H9 (cell line): ENCODE results near the gene ARL2BP. TPM values are rescaled to one million over a fixed set of nuclear protein-coding genes. Genes with fewer than 3 reads are reported as not detected.

ENCODE experiments used
- DNase-seq: peaks from one replicate; pipeline ENCODE4 v3.0.0-alpha.2; 2017
- H2AFZ ChIP-seq: one replicate; pipeline ENCODE4 v1.6.1; 2013; ENCODE audit warnings: mild to moderate bottlenecking, low read length, control low read depth, moderate library complexity
- H2AK5ac ChIP-seq: 2 replicates; pipeline ENCODE4 v1.6.1; 2013; ENCODE audit warnings: low read length, control low read depth, mixed read lengths; ENCODE audit not compliant: insufficient read length
- H2BK120ac ChIP-seq: one replicate; pipeline ENCODE4 v1.6.1; 2013; ENCODE audit warnings: low read depth, mild to moderate bottlenecking, low read length, control low read depth, inconsistent platforms; ENCODE audit not compliant: poor library complexity, severe bottlenecking
- H2BK12ac ChIP-seq: 2 replicates; pipeline ENCODE4 v1.6.1; 2013; ENCODE audit warnings: low read length, control low read depth, mixed read lengths, low read depth; ENCODE audit not compliant: insufficient read length
- H2BK15ac ChIP-seq: 2 replicates; pipeline ENCODE4 v1.6.1; 2013; ENCODE audit warnings: low read depth, low read length, control low read depth
- H2BK20ac ChIP-seq: one replicate; pipeline ENCODE4 v1.6.1; 2013; ENCODE audit warnings: low read depth, mild to moderate bottlenecking, low read length, control low read depth, inconsistent platforms; ENCODE audit not compliant: poor library complexity, severe bottlenecking
- H2BK5ac ChIP-seq: 2 replicates; pipeline ENCODE4 v1.6.1; 2013; ENCODE audit warnings: low read length, control low read depth, mixed read lengths; ENCODE audit not compliant: insufficient read length
- H3K14ac ChIP-seq: 2 replicates; pipeline ENCODE4 v1.6.1; 2013; ENCODE audit warnings: low read length, control low read depth; ENCODE audit not compliant: insufficient read depth
- H3K18ac ChIP-seq: 2 replicates; pipeline ENCODE4 v1.6.1; 2013; ENCODE audit warnings: low read depth, mild to moderate bottlenecking, mixed read lengths, low read length, control low read depth; ENCODE audit not compliant: insufficient read length
- H3K23ac ChIP-seq: 2 replicates; pipeline ENCODE4 v1.6.1; 2013; ENCODE audit warnings: low read length, control low read depth, mixed read lengths, low read depth; ENCODE audit not compliant: insufficient read length
- H3K23me2 ChIP-seq: 2 replicates; pipeline ENCODE4 v1.6.1; 2013; ENCODE audit warnings: low read depth, mild to moderate bottlenecking, mixed read lengths, low read length, control low read depth; ENCODE audit not compliant: insufficient read length, poor library complexity, severe bottlenecking
- H3K27ac ChIP-seq: 2 replicates; pipeline ENCODE4 v1.5.1; 2013; ENCODE audit warnings: low read length, control low read depth, mixed read lengths, low read depth; ENCODE audit not compliant: insufficient read length
- H3K27me3 ChIP-seq: 2 replicates; pipeline ENCODE4 v1.6.1; 2013; ENCODE audit warnings: low read length, control low read depth, inconsistent platforms; ENCODE audit not compliant: insufficient read depth
- H3K4ac ChIP-seq: 2 replicates; pipeline ENCODE4 v1.6.1; 2013; ENCODE audit warnings: low read depth, mild to moderate bottlenecking, control low read depth, inconsistent platforms, low read length, moderate library complexity
- H3K4me1 ChIP-seq: 2 replicates; pipeline ENCODE4 v1.6.1; 2013; ENCODE audit warnings: low read length, control low read depth, inconsistent platforms; ENCODE audit not compliant: insufficient read depth
- H3K4me2 ChIP-seq: 2 replicates; pipeline ENCODE4 v1.6.1; 2013; ENCODE audit warnings: low read length, control low read depth, mixed read lengths; ENCODE audit not compliant: insufficient read length, insufficient read depth
- H3K56ac ChIP-seq: 2 replicates; pipeline ENCODE4 v1.6.1; 2013; ENCODE audit warnings: low read depth, mild to moderate bottlenecking, mixed read lengths, low read length, control low read depth; ENCODE audit not compliant: insufficient read length
- H3K79me1 ChIP-seq: 2 replicates; pipeline ENCODE4 v1.6.1; 2013; ENCODE audit warnings: low read depth, mild to moderate bottlenecking, moderate library complexity, low read length, control low read depth, inconsistent platforms; ENCODE audit not compliant: insufficient read depth, poor library complexity, severe bottlenecking
- H3K79me2 ChIP-seq: 2 replicates; pipeline ENCODE4 v1.6.1; 2013; ENCODE audit warnings: low read length, control low read depth, inconsistent platforms; ENCODE audit not compliant: insufficient read depth
- H3K9ac ChIP-seq: 2 replicates; pipeline ENCODE4 v1.6.1; 2013; ENCODE audit warnings: low read length, control low read depth, mixed read lengths; ENCODE audit not compliant: insufficient read length; ENCODE audit errors: extremely low read depth
- H3K9me3 ChIP-seq: one replicate; pipeline ENCODE4 v1.6.1; 2013; ENCODE audit warnings: low read depth, low read length, inconsistent platforms; ENCODE audit not compliant: control insufficient read depth
- H3T11ph ChIP-seq: one replicate; pipeline ENCODE4 v1.6.1; 2013; ENCODE audit warnings: mild to moderate bottlenecking, low read length, control low read depth, inconsistent platforms
- H4K20me1 ChIP-seq: one replicate; pipeline ENCODE4 v1.6.1; 2013; ENCODE audit not compliant: control insufficient read depth, insufficient read length, insufficient read depth
- H4K5ac ChIP-seq: 2 replicates; pipeline ENCODE4 v1.6.1; 2013; ENCODE audit warnings: low read depth, mild to moderate bottlenecking, mixed read lengths, low read length, control low read depth; ENCODE audit not compliant: insufficient read length
- H4K8ac ChIP-seq: replicated peaks from 2 replicates; pipeline ENCODE4 v1.6.1; 2013; ENCODE audit warnings: low read length, control low read depth, mixed read lengths, low read depth; ENCODE audit not compliant: insufficient read length
- H4K91ac ChIP-seq: 2 replicates; pipeline ENCODE4 v1.6.1; 2013; ENCODE audit warnings: low read depth, mild to moderate bottlenecking, moderate library complexity, mixed read lengths, low read length, control low read depth; ENCODE audit not compliant: insufficient read length
- H3K27ac Mint-ChIP-seq, 3 experiments: 2 replicates in 2 of 3; 3 replicates in 1 of 3; pipeline ENCODE4 v1.8.0; 2020 to 2021; ENCODE audit warnings: mixed read lengths in 3 of 3, mild to moderate bottlenecking in 1 of 3, moderate library complexity in 1 of 3
- H3K27me3 Mint-ChIP-seq: 2 replicates; pipeline ENCODE4 v1.8.0; 2021; ENCODE audit warnings: low read depth, mild to moderate bottlenecking, moderate library complexity, mixed read lengths
- H3K36me3 Mint-ChIP-seq, 3 experiments: 2 replicates in 2 of 3; 3 replicates in 1 of 3; pipeline ENCODE4 v1.8.0; 2020 to 2021; ENCODE audit warnings: low read depth in 3 of 3, mixed read lengths in 3 of 3; ENCODE audit not compliant: insufficient read depth in 1 of 3
- H3K4me1 Mint-ChIP-seq, 2 experiments: 2 replicates each; pipeline ENCODE4 v1.8.0; 2020; ENCODE audit warnings: mixed read lengths in 2 of 2
- H3K4me3 Mint-ChIP-seq, 2 experiments: 2 replicates in 1 of 2; 3 replicates in 1 of 2; pipeline ENCODE4 v1.8.0; 2020 to 2021; ENCODE audit warnings: mild to moderate bottlenecking in 2 of 2, mixed read lengths in 2 of 2, moderate library complexity in 1 of 2
- H3K9me3 Mint-ChIP-seq, 2 experiments: 2 replicates in 1 of 2; 3 replicates in 1 of 2; pipeline ENCODE4 v1.8.0; 2020; ENCODE audit warnings: mild to moderate bottlenecking in 2 of 2, mixed read lengths in 2 of 2, moderate library complexity in 1 of 2
- WGBS: extraction: QIAGEN DNeasy Blood & Tissue Kit; methylation state at CpG from one replicate; pipeline ENCODE4 v1.1.7; 2013; ENCODE audit warnings: missing lambda C conversion rate, low lambda C conversion rate, mixed read lengths; ENCODE audit not compliant: insufficient read length; ENCODE audit errors: extremely low coverage; 5-methylcytosine and 5-hydroxymethylcytosine counted together
- total RNA-seq: library from RNA; stranded (reverse); gene quantifications from 2 replicates; pipeline ENCODE4 v1.2.1, GENCODE V29; 2021
- TF ChIP-seq, protein P1 (sequence below): fragments of 200-600 bp; sonication (generic); conservative IDR thresholded peaks from 3 replicates; pipeline ENCODE4 v1.8.0; 2021; ENCODE audit warnings: antibody characterized with exemption, mild to moderate bottlenecking

The ARL2BP gene
- total RNA-seq, 1 experiment from 2014 or later, result 18.0 TPM

DNA sequence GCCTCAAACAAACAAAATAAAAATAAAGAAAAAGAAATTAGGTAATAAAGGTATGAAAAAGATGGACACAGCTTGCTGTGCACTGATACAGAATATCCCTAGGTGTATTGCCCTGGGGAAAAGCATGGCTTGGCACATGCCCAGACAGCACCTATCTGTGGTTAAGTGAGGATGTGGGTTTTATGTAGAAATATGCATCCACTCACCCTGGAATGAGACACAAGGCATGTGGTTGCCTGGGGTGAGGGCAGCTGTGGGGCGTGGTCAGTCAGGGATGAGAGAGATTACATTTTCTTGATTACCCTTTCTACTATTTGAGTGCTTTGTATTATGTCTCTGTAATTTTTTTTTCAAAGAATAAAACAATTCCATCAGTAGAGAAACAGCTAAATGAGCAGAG lies 32.5 kb downstream of the ARL2BP start:
- Histone ChIP-seq H3K4ac (no peak overlapping the region), H3T11ph (no peak overlapping the region), H3K27me3 (peaks cover 3% of the 10 kb centered on the region; the same call in 1 of the 2 replicates), H4K5ac (no peak overlapping the region), H2BK15ac (no peak overlapping the region), H2AFZ (no peak overlapping the region), H3K79me2 (0 out of 2 replicates have a peak, but pooled peaks cover 2% of the 10 kb centered on the region), H3K23me2 (no peaks in the 10 kb centered on the region), H2BK20ac (no peak overlapping the region), H2AK5ac (no peak overlapping the region), H2BK12ac (no peak overlapping the region), H2BK120ac (no peak overlapping the region), H2BK5ac (no peak overlapping the region), H3K56ac (no peak overlapping the region), H3K14ac (no peak overlapping the region), H3K9me3 (no peaks in the 10 kb centered on the region), H4K8ac (no peak overlapping the region), H3K23ac (no peak overlapping the region), H4K20me1 (no peaks in the 10 kb centered on the region), H4K91ac (no peak overlapping the region), H3K4me1 (peaks cover 4% of the 10 kb centered on the region; the same call in 1 of the 2 replicates), H3K18ac (no peak overlapping the region), H3K9ac (no peak overlapping the region), H3K4me2 (no peak overlapping the region), H3K27ac (no peak overlapping the region), H3K79me1 (no peaks in the 10 kb centered on the region)
- TF ChIP-seq, protein P1, sequence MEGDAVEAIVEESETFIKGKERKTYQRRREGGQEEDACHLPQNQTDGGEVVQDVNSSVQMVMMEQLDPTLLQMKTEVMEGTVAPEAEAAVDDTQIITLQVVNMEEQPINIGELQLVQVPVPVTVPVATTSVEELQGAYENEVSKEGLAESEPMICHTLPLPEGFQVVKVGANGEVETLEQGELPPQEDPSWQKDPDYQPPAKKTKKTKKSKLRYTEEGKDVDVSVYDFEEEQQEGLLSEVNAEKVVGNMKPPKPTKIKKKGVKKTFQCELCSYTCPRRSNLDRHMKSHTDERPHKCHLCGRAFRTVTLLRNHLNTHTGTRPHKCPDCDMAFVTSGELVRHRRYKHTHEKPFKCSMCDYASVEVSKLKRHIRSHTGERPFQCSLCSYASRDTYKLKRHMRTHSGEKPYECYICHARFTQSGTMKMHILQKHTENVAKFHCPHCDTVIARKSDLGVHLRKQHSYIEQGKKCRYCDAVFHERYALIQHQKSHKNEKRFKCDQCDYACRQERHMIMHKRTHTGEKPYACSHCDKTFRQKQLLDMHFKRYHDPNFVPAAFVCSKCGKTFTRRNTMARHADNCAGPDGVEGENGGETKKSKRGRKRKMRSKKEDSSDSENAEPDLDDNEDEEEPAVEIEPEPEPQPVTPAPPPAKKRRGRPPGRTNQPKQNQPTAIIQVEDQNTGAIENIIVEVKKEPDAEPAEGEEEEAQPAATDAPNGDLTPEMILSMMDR, result no peak
- Mint-ChIP-seq H3K9me3 (no peaks in the 10 kb centered on the region), H3K27me3 (peaks cover 21% of the 10 kb centered on the region), H3K36me3 (no peaks in the 10 kb centered on the region), H3K4me3 (no peak overlapping the region), H3K4me1 (peaks cover 14 to 15% of the 10 kb centered on the region in 2 experiments), H3K27ac (no peak overlapping the region; a peak in 2 of 7 replicates)
- no peak for DNase-seq
- WGBS, result no CpG with 5 or more reads among the region's 1 CpG
